A549 treated with AZD9567 at 1 μM for 4 hours (cell line): ENCODE measurements around the gene SH2B3. TPM values are rescaled to one million over a fixed set of nuclear protein-coding genes. Genes with fewer than 3 reads are reported as not detected.

Experiments
- total RNA-seq: library from RNA; stranded (reverse); fragments of 200-300 nt; extraction: Qiagen RNA extraction; gene quantifications from 5 replicates; pipeline ENCODE4 v1.2.3, GENCODE V29; 2022; ENCODE audit not compliant: insufficient read depth

The SH2B3 gene
- 4.9 to 5.9 TPM (median 5.4 TPM) in 5 replicates for total RNA-seq

DNA sequence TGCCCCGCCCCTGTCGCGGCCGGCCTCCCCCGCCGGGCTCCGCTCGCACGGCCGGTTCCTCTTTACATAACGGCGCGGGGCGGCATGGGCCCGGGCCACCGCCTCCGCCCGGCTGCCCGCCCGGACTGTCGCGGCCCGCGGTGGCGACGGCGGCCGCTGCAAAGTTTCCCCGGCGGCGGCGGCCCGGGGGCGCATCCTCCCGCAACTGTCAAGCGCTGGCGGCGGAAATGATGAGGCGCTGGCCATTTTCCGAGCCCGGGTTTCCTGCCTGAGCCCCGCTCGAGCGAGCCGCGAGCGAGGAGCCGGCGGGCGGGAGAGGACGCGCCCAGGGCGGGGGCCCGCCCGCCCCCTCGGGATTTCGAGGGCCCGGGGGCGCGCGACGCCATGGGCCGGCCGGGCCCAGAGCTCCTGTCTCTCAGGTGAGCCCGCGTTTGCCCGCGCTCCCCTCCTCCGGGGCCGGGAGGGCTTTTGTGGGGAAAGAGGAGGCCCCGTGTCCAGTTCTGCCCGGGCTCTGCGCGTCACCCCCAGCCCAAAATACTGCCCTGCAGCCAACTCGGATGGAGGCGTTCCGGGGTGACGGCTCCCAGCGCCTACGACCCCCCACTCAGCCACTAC lies at the start of gene SH2B3:
Gene SH2B3 (plus strand): TSS at position 65 of the 615 bp plus-strand sequence. CDS start 12,223 bp downstream, outside the sequence.

DNA sequence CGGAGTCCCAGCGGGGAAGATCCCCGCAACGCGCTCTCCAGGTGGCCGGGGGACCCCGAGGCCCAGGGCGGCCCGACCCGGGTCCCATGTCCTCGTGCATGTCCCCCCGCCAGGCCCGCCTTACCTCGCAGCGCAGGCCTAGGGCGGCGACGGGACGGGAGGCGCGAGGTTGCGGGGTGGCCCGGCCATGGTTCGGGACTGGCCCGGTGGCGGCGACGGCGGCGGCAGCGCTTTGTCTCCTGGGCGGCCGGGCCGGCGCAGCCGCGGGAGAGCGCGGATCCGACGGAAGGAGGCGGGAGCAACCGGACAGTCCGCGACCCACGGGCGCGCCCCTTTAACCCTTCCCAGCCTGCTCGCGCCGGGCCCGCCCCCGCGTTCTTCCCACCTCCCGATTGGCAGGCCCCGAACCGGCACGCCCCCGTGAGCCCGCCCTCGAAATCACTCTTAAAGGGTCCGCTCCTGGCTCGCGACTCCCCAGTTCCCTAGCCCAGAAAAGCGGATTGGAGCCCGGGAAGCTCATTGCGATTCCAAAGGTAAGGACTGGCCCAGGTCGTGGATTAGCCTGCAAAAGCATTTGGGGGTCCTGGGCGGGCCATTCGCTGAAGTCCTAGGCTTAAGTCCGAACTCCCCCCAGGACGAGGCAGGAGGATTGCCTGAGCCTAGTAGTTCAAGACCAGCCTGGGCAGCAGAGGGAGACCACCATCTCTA lies 36.8 kb upstream of the SH2B3 start, which contains the start of gene PHETA1:
Gene PHETA1 (minus strand): TSS at position 308 of the 708 bp plus-strand sequence. CDS start 5,668 bp downstream, outside the sequence.

Other genes starting within 250 kb of the SH2B3 start
- 8.5 to 11.2 TPM (median 10.1 TPM) in 5 replicates for gene PHETA1, start 36.8 kb upstream of the SH2B3 start, total RNA-seq
- 46.4 to 52.8 TPM (median 49.5 TPM) in 5 replicates for gene ATXN2, start 193.4 kb downstream of the SH2B3 start, total RNA-seq